GM18499 (cell line): ENCODE data around the gene APOC1.
"Not testable (repeated sequence)": the region's sequence is repeated elsewhere in the genome, so short reads cannot be mapped to it uniquely, and the experiment has no call there.

Experiments
- ATAC-seq: cut with Tn5 transposase; IDR thresholded peaks from one replicate; pipeline ENCODE4 v1.9.1; 2021; ENCODE audit warnings: moderate number of reproducible peaks; ENCODE audit not compliant: insufficient read depth, unreplicated experiment

The APOC1 gene

DNA sequence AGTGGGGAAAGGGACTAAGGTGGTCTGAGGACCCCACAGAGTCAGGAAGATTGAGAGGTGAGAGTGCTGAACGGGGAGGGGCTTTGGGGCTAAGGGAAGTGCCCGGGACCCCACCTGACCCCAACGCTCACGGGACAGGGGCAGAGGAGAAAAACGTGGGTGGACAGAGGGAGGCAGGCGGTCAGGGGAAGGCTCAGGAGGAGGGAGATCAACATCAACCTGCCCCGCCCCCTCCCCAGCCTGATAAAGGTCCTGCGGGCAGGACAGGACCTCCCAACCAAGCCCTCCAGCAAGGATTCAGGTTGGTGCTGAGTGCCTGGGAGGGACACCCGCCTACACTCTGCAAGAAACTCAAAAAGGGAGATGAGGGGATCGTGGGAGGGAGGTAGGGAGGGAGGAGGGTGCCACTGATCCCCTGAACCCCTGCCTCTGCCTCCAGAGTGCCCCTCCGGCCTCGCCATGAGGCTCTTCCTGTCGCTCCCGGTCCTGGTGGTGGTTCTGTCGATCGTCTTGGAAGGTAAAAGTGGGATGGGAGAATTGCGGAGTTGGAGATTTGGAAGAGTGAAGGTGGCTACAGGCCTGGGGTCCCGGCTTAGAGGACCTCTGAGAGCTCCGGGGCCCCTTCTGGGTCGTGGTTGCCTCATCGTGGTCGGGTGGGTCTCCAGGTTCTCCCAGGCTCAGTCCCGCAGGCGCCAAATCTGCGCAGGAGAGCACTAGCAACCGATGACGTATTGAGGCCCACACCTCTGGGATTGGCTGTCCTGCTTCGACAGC lies at the start of gene APOC1:
TSS of gene APOC1 (plus strand) at position 176 of the 774 bp plus-strand sequence. CDS start at position 460, 284 bp downstream.
- ATAC-seq, result not testable (repeated sequence)

DNA sequence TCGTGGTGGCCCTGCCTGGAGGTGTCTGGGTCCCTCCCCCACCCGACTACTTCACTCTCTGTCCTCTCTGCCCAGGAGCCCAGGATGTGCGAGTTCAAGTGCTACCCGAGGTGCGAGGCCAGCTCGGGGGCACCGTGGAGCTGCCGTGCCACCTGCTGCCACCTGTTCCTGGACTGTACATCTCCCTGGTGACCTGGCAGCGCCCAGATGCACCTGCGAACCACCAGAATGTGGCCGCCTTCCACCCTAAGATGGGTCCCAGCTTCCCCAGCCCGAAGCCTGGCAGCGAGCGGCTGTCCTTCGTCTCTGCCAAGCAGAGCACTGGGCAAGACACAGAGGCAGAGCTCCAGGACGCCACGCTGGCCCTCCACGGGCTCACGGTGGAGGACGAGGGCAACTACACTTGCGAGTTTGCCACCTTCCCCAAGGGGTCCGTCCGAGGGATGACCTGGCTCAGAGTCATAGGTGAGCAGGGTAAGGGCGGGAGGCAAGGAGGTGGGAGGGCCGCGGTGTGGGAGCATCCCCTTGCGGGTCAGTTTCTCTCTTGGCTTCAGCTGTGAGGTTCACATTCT lies 49.1 kb upstream of the APOC1 start:
- no peak for ATAC-seq

DNA sequence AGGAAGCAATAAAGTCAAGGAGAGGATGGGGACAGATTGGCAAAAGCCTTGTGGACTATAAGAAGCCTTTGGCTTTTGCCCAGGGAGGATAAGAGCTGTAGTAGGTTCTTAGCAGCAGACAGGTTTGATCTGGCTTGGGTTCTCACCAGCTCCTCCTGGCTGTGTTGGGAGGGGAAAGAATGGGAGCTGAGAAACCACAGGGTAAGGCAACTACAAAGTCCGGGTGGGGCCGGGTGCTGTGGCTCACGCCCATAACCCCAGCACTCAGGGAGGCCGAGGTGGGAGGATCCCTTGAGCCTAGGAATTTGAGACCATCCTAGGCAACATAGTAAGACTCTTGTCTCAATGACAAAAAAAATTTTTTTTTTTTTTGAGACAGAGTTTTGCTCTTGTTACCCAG lies 47.7 kb upstream of the APOC1 start:
- no peak for ATAC-seq

DNA sequence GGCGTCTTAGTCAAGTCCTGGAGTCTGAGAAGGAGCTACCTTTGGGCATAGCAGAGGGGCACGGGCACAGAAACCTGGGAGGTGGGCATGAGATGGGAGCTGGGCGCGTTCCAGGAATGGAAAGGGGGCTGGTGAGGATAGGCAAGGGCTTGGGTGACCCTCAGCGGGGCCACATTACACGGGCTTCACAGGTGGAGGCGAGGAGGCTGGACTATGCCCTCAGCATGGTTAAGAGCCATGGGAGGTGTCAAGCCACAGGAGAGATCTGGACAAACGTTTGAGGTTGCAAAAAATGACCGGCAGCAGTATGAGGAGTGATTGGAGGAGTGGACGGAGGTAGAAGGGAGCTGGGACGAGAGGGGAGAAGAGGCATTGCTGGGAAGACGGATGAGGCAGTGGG lies 46.8 kb upstream of the APOC1 start:
- no peak for ATAC-seq

DNA sequence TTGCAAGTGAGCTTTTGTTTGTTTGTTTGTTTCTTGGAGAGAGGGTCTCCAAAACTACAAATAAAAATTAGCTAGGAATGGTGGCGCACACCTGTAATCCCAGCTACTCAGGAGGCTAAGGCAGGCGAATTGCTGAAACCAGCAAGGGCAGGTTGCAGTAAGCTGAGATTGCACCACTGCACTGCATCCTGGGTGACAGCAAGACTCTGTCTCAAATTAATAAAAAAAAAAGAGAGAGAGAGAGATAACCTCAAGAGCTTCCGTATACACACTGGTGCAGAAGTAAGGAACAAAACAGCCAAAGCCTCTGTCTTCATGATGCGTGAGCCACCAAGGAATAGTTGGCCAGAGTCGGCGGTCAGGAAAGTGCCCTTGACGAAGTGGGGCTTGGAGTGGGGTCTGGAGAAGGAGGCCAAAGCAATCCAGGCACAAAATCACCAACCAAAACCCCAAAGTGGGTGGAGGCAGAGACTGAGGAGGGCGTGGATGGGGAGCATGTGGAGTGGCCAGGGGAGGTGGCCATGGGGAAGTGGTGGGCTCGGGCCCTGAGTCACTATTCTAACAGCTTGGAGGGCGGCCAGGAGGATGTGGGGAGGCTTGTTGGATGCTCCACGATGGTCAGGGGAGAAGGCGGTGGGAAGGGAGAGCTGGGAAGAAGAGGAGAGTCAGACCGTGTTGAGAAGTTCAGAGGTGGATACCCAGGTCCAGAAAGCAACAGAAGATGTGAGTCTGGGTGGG lies 44.5 kb upstream of the APOC1 start:
- no peak for ATAC-seq

DNA sequence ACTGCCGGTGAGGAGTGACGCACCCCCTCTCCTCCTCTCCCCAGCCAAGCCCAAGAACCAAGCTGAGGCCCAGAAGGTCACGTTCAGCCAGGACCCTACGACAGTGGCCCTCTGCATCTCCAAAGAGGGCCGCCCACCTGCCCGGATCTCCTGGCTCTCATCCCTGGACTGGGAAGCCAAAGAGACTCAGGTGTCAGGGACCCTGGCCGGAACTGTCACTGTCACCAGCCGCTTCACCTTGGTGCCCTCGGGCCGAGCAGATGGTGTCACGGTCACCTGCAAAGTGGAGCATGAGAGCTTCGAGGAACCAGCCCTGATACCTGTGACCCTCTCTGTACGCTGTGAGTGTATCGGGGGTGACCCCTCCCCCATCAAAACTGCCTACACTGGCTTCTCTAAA lies 42.6 kb upstream of the APOC1 start:
- no peak for ATAC-seq

DNA sequence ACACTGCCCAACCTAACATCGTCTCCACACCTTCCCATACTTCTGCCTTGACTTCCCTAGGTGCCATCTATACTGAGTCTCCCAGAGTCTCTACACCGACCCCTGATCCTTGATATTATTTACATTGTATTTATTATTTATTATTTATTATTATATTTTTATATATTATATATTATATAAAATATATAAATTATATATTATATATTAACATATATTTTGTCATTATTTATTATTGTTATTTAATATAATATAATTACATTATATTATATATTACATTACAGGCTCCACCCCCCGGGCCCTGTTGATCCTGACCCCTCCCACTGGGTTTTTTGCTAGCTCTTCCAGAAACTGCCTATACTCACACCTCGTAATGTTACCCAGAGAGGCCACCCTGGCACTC lies 41.7 kb upstream of the APOC1 start:
- no peak for ATAC-seq

DNA sequence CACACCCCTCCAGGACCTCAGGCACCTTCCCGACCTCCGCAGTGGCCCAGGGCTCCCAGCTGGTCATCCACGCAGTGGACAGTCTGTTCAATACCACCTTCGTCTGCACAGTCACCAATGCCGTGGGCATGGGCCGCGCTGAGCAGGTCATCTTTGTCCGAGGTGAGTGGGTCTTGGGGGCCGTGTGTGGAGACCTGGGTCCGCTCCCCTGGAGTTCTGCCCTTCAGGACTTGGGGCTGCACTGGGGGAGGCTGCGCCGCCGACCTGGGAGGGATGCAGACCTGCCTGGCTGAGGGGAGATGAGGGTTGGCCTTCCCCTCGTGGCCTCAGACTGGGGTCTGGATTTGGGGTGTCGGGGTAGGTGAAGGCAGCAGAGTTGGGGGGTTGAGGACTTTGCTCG lies 40.1 kb upstream of the APOC1 start:
- no peak for ATAC-seq

DNA sequence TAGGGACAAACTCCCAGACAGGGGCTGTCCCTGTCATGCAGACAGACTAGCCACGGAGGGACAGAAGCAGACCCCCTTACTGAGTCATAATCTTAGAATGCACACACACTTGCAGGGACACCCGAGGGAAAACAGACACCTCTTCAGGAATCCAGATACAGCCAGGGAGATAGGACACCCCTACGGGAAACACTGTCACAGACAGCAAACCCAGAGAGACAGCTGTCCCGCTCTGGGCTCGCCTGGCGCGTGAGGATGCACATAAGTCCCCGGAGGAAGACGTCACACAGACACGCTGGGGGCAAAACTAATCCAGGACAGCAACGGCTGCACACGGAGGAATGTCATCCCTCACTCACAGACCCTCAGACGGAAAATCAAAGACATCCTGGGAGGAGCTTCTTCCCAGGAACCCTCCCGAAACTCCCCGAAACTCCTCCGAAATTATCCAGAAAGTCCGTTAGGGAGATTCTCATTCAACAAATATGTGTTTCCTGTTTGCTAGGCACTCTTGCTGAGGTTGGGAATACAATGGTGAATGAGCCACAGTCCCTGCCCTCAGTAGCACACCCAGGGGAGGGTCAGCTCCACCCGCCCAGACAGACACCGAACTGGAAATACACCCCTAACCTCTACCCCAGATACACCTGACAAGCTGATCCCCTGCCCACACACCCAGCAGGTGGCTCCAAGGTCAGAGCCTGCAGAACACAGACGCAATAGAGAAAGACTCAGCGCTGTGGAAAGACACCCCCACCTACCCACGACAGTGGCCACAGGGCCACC lies 38.5 kb upstream of the APOC1 start:
- no peak for ATAC-seq

DNA sequence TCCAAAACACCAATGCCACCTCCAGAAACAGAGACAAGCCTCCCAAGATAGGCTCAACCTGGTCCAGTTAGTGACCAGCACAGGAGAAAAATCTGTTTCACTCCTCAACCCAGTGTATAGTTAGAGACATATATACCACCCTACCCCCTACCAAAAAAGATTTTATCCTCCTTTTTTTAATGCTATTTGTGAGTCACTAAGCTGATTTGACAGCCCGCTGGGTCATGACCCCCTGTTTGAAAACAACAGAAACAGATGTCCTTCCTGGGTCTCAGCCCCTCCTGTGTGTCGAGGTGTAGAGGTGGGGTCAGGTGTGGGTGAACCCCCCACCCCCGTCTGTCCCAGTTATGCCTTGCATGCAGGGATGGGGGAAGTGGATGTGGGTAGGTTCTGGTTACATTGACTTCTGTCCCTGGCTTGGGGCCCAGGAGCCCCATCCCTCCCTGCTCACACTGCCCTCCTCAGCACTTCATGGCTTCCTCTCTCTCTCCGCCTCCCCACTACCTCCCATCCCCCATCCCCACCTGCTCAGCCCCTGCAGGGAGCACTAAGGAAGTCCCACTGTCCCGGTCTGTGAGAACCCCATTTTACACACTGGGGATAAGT lies 37.4 kb upstream of the APOC1 start:
- no peak for ATAC-seq

DNA sequence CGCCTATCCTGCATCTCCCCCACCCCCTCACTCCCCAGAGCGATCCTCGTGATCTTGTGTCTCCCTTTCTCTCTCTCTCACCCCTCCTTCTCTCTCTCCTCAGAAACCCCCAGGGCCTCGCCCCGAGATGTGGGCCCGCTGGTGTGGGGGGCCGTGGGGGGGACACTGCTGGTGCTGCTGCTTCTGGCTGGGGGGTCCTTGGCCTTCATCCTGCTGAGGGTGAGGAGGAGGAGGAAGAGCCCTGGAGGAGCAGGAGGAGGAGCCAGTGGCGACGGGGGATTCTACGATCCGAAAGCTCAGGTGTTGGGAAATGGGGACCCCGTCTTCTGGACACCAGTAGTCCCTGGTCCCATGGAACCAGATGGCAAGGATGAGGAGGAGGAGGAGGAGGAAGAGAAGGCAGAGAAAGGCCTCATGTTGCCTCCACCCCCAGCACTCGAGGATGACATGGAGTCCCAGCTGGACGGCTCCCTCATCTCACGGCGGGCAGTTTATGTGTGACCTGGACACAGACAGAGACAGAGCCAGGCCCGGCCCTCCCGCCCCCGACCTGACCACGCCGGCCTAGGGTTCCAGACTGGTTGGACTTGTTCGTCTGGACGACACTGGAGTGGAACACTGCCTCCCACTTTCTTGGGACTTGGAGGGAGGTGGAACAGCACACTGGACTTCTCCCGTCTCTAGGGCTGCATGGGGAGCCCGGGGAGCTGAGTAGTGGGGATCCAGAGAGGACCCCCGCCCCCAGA lies 36.1 kb upstream of the APOC1 start:
- no peak for ATAC-seq

DNA sequence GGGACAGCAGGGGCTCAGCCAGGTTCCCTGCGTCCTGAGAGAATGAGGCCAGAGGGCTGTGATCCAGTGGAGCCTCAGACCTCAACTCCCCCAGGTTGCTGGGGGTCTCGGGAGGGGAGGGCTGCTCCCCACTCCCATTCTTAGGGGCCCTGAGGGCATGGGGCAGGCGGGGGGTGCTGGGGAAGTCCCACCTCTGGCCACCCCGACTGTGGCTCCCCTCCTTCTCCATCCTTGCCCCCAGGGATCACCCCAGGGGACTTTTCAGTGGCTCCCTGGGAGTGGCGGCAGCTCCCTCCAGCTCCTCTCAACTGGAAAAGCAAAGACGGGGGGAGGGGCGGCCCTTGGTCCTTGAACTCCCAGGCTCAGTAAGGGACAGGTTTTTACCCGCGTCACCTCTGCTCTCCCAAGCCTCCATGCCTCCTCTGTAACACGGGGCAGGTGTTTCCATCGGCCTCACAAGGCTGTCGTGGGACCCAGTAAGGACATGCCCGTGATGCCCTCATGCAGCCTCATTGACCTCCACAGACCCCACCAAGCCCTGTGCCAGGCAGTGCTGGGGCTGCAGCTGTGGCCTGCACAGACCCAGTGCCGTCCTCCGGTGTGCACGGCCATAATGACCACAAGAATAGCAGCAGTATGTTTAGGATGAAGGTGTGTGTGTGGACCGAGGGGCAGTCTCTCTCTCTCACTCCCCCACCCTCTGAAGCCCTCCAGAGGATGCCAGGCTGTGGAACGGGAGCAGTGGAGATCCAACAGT lies 34.9 kb upstream of the APOC1 start:
- ATAC-seq, result no peak

DNA sequence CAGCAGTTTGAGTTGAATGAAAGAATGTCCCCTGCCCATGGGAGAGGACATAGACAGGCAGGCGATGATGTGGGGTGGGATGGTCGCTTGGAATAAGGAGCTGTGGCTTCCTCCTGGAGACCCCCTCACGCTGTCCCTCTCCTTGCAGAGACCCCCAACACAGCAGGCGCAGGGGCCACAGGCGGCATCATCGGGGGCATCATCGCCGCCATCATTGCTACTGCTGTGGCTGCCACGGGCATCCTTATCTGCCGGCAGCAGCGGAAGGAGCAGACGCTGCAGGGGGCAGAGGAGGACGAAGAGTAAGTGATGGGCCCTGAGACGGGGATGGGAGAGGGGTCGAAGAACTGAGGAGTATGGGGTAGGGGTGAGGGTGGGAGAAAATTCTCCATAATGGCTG lies 32.3 kb upstream of the APOC1 start:
- ATAC-seq, result no peak

DNA sequence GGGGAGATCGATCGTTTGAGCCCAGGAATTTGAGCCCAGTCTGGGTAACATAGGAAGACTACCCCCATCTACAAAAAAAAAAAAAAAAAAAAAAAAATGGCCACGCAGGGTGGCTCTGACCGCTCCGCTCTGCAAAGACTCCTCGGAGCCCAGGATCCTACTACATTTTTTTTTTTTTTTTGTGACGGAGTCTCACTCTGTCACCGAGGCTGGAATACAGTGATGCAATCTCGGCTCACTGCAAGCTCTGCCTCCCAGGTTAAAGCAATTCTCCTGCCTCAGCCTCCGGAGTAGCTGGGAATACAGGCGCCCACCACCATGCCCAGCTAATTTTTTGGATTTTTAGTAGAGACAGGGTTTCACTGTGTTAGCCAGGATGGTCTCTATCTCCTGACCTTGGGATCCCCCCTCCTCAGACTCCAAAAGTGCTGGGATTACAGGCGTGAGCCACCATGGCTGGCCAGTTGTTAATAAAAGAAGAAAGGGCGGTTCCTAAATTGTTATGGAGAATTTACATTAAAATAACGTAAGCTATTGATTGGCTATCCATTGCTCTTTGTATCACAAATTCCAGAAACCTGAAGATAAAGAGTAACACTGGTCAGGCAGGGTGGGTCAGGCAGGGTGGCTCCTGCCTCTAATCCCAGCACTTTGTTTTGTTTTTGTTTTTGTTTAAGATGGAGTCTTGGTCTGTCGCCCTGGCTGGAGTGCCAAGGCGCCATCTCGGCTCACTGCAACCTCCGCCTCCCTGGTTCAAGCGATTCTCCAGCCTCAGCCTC lies 31.6 kb upstream of the APOC1 start:
- ATAC-seq, result not testable (repeated sequence)

DNA sequence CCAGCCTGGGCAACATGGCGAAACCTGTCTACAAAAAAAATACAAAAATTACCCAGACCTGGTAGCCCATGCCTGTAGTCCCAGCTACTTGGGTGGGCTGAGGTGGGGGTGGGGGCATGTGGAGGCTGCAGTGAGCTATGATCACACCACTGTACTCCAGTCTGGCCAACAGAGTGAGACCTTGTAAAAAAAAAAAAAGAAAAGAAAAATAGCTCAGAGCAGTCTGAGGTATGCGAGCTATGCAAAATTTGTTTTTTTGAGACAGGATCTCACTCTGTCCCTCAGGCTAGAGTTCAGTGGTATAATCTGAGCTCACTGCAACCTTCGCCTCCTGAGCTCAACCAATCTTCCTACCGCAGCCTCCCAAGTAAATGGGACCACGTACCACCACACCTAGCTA lies 30.5 kb upstream of the APOC1 start:
- no peak for ATAC-seq

DNA sequence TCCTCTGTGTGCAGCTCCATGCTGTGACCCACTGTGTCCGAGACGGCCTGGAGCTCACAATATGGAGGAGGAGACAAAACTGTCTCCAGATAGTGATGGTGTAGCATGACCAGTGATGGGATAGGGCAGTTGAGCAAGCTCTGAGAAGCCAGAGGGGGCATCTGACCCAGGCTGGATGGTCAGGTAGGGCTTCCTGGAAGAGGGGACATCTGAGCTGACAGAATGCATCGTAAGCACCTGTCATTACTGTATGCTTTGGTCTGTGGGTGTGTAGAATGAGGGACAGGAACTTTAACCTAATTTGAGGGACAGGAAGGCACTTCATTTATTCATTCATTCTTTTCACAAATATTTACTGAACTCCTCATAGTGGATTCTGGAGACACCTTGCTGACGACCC lies 29.8 kb upstream of the APOC1 start:
- no peak for ATAC-seq

DNA sequence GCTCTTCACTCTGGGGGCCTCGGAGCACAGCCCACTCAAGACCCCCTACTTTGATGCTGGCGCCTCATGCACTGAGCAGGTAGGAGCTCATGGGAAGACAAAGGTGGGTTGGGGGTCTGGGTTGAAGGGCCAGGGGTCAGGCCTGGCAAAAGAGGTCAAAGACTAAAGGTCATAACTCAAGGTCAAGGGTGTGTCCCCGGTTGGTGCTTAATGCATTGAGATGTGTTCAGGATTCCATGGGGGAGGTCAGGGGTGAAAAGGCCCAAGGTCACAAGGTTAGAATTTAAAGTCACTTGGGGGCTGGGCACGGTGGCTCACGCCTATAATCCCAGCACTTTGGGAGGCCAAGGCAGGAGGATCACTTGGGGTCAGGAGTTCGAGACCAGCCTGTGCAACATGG lies 28.3 kb upstream of the APOC1 start:
- ATAC-seq, result no peak

DNA sequence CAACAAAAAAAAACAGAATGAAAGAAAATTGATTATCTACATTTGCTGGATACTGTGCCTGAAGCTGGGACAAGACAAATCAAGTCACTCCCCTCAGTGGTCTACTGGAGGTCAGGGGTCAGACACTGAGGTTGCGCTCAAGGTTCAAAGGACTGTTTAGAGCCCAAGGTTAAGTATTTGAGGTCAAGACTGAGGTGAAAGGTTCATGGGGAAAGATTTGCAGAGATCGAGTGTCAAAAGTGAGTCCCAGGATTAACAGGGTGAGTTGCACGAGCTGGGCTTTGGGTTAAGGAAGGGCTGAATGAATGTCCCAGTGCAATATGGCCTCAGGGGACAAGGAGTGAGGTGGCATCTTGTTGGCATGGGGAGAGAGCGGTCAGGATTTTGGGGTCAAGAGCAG lies 26.8 kb upstream of the APOC1 start:
- no peak for ATAC-seq
